OCI-LY7 (cell line): ENCODE measurements around the gene FBXL17. TPM values are rescaled to one million over a fixed set of nuclear protein-coding genes. Genes with fewer than 3 reads are reported as not detected.

ENCODE experiments used
- BruUV-seq: library from RNA; stranded (reverse); fragments of 400-500 nt; replicated peaks from 2 replicates; lab custom pipeline; 2021; lab: Mats Ljungman, UMichigan
- CTCF ChIA-PET: fragments of 300-600 bp; sonication (Branson Sonifier 250); formaldehyde crosslinking; loops from one replicate; lab custom pipeline; 2022; ENCODE audit warnings: antibody characterized with exemption; ENCODE audit not compliant: unreplicated experiment; lab: Charles Lee
- POLR2A ChIA-PET: fragments of 300-600 bp; sonication (Branson Sonifier 250); formaldehyde crosslinking; loops from one replicate; lab custom pipeline; 2022; ENCODE audit warnings: antibody characterized with exemption; lab: Charles Lee
- DNase-seq: peaks from one replicate; pipeline ENCODE4 v3.0.0-alpha.2; 2015; ENCODE audit warnings: low spot score
- H2AFZ ChIP-seq: fragments of 200-600 bp; sonication (generic), shearing (Covaris generic); 2 replicates; pipeline ENCODE4 v1.6.1; 2014; ENCODE audit warnings: mild to moderate bottlenecking, antibody characterized with exemption, low read length, moderate library complexity
- H3K27ac ChIP-seq: fragments of 200-600 bp; sonication (generic); 2 replicates; pipeline ENCODE4 v1.5.1; 2014; ENCODE audit warnings: mixed run types, low read depth, mild to moderate bottlenecking, moderate library complexity, low read length, inconsistent platforms; ENCODE audit not compliant: poor library complexity, severe bottlenecking
- H3K36me3 ChIP-seq: fragments of 200-600 bp; sonication (generic); 2 replicates; pipeline ENCODE4 v1.6.1; 2014; ENCODE audit warnings: mild to moderate bottlenecking, antibody characterized with exemption, low read length, moderate library complexity, mixed read lengths; ENCODE audit not compliant: insufficient read depth
- H3K4me1 ChIP-seq: fragments of 200-600 bp; sonication (generic); 2 replicates; pipeline ENCODE4 v1.5.1; 2014; ENCODE audit warnings: mild to moderate bottlenecking, low read length; ENCODE audit not compliant: insufficient read depth, poor library complexity, severe bottlenecking
- H3K4me2 ChIP-seq: fragments of 200-600 bp; sonication (generic); 2 replicates; pipeline ENCODE4 v1.6.1; 2014; ENCODE audit warnings: mild to moderate bottlenecking, low read length
- H3K4me3 ChIP-seq: fragments of 200-600 bp; sonication (generic); 2 replicates; pipeline ENCODE4 v1.5.1; 2014; ENCODE audit warnings: mild to moderate bottlenecking, low read depth, low read length; ENCODE audit not compliant: poor library complexity, severe bottlenecking
- H3K79me2 ChIP-seq: fragments of 200-600 bp; sonication (generic); 2 replicates; pipeline ENCODE4 v1.6.1; 2016; ENCODE audit warnings: low read depth, mild to moderate bottlenecking, low read length, moderate library complexity, mixed read lengths; ENCODE audit not compliant: insufficient read depth
- H3K9me2 ChIP-seq: fragments of 200-600 bp; sonication (generic); 2 replicates; pipeline ENCODE4 v1.6.1; 2016; ENCODE audit warnings: mild to moderate bottlenecking, low read length, mixed read lengths; ENCODE audit not compliant: insufficient read depth
- H3K9me3 ChIP-seq: fragments of 200-600 bp; sonication (generic); 2 replicates; pipeline ENCODE4 v1.6.1; 2014; ENCODE audit warnings: mild to moderate bottlenecking, mixed run types, low read length, mixed read lengths
- H4K20me1 ChIP-seq: fragments of 200-600 bp; sonication (generic); 2 replicates; pipeline ENCODE4 v1.6.1; 2014; ENCODE audit warnings: mild to moderate bottlenecking, antibody characterized with exemption, low read length, moderate library complexity, mixed read lengths; ENCODE audit not compliant: insufficient read depth
- EZH2phosphoT487 ChIP-seq: fragments of 200-600 bp; sonication (generic); IDR thresholded peaks from 2 replicates; pipeline ENCODE4 v1.6.1; 2018; ENCODE audit warnings: low read depth, borderline replicate concordance, mild to moderate bottlenecking, mixed run types, antibody characterized with exemption, low read length, moderate library complexity, mixed read lengths
- intact Hi-C: fragments of 100-400 bp; cut with micrococcal nuclease; formaldehyde crosslinking; loops from one replicate; pipeline ENCODE4 v1.10.0; 2022; ENCODE audit not compliant: unreplicated experiment
- total RNA-seq, 2 experiments: library from RNA; depleted of rRNA in 1 of 2; stranded (reverse); fragments of >200 nt in 1 of 2; shearing (Covaris generic) in 1 of 2; gene quantifications; 2 replicates each; pipeline ENCODE4 v1.2.3, GENCODE V29; 2014 to 2022
- TF ChIP-seq, protein P1 (sequence below): fragments of 200-600 bp; sonication (generic); conservative IDR thresholded peaks from 2 replicates; pipeline ENCODE4 v1.5.1; 2014; ENCODE audit warnings: mild to moderate bottlenecking, antibody characterized with exemption, low read length, moderate library complexity, mixed read lengths

FBXL17 gene
- total RNA-seq, 2 experiments from 2014 or later: 10.2 to 21.6 TPM

DNA sequence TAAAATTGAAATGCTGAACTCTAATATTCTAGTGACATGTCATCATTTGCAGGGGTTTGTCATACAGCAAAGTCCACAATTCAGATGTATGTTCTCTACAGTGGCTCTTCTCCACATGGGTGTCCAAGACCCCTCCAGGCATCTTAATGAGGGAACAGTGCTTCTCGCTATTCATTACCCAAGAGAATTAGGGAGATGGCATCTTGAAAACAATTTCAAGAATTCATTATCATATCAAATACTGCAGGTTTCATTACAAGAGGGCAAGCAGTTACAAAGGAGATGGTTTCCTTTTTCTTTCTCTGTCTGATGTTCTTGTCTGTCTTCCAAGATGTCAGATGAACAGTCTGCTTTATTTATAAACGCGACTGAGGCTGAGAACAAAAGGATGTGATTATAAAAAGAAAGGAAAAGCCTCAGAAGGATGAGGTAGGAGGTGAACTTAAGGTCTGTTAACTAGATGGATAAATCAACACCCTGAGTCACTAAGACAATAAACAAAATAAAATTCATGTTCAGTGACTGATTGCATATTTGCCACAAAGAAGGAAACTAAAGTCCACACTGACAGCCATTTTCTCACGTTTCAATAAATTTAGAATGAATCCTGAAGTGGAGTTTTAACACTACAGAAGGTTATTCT, 384.4 kb downstream of the FBXL17 start:
- H2AFZ ChIP-seq: no peak overlapping the region
- H4K20me1 ChIP-seq: no peaks in the 10 kb centered on the region
- intact Hi-C loops: no loop called here
- TF ChIP-seq, protein P1, sequence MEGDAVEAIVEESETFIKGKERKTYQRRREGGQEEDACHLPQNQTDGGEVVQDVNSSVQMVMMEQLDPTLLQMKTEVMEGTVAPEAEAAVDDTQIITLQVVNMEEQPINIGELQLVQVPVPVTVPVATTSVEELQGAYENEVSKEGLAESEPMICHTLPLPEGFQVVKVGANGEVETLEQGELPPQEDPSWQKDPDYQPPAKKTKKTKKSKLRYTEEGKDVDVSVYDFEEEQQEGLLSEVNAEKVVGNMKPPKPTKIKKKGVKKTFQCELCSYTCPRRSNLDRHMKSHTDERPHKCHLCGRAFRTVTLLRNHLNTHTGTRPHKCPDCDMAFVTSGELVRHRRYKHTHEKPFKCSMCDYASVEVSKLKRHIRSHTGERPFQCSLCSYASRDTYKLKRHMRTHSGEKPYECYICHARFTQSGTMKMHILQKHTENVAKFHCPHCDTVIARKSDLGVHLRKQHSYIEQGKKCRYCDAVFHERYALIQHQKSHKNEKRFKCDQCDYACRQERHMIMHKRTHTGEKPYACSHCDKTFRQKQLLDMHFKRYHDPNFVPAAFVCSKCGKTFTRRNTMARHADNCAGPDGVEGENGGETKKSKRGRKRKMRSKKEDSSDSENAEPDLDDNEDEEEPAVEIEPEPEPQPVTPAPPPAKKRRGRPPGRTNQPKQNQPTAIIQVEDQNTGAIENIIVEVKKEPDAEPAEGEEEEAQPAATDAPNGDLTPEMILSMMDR: no peak
- TF ChIP-seq EZH2phosphoT487: no peak
- no peak overlapping the region for H3K4me3 ChIP-seq
- no peaks in the 10 kb centered on the region for H3K79me2 ChIP-seq
- no peak for DNase-seq
- no peaks in the 10 kb centered on the region; the same call in 1 of the 2 replicates for H3K9me2 ChIP-seq
- no peaks in the 10 kb centered on the region for H3K36me3 ChIP-seq
- no peak overlapping the region for H3K4me2 ChIP-seq
- no TSS peak for BruUV-seq
- CTCF ChIA-PET: no interaction called here
- H3K27ac ChIP-seq: no peak overlapping the region
- POLR2A ChIA-PET: interaction anchor here (0.7 kb wide), 1 partner anchor 24 kb away, joined by 3 read pairs; no protein-coding TSS in a partner anchor
- H3K4me1 ChIP-seq: no peaks in the 10 kb centered on the region
- H3K9me3 ChIP-seq: no peaks in the 10 kb centered on the region

DNA sequence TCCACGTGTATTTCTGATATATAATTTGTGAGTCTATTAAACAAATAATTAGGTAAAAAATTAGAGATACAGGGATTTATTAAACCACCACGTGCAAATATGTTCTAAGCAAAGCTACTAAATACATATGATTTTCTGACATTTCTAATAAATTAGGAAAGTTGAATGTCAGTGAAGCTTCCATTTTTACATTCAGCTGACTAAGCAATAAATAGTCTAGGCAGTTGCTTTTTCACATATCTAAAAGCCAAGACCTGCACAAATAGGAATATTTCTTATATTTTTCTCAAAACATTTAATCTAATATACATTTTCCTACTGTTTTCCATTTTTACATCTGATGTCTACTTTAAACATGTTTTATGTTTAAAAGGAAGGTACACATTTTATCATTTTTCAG, 388.6 kb downstream of the FBXL17 start:
- POLR2A ChIA-PET: no interaction called here
- Histone ChIP-seq H3K79me2 (no peaks in the 10 kb centered on the region), H3K4me3 (no peak overlapping the region), H3K4me1 (no peaks in the 10 kb centered on the region), H3K9me3 (no peaks in the 10 kb centered on the region), H3K4me2 (no peak overlapping the region), H3K27ac (no peak overlapping the region), H3K9me2 (no peaks in the 10 kb centered on the region), H2AFZ (no peak overlapping the region), H4K20me1 (no peaks in the 10 kb centered on the region; the same call in 1 of the 2 replicates), H3K36me3 (no peaks in the 10 kb centered on the region)
- intact Hi-C loops: no loop called here
- CTCF ChIA-PET: no interaction called here
- BruUV-seq: no TSS peak
- no peak for TF ChIP-seq EZH2phosphoT487
- TF ChIP-seq, protein P1: no peak
- DNase-seq: no peak
